HG03460 (cell line): Measurements from ENCODE around the gene FGB.
A peak's percentile ranks its signal among the peaks of the same experiment; 100 is the strongest.

ENCODE experiments used
- ATAC-seq: cut with Tn5 transposase; IDR thresholded peaks from one replicate; pipeline ENCODE4 v1.9.1; 2021; ENCODE audit not compliant: unreplicated experiment

The FGB gene

GRCh38 chr4:154618708-154619315 is 56.0 kb downstream of the FGB start:
- ATAC-seq, result peak; percentile 61

- no peak for ATAC-seq
Observed at GRCh38 chr4:154620111-154620510, 57.3 kb downstream of the FGB start.
